Mesodermal cell (in vitro differentiated cells): ENCODE measurements around the gene CAMK2N2.

Source experiments
- H3K27ac ChIP-seq: 2 replicates; pipeline ENCODE4 v1.7.0; 2013; ENCODE audit warnings: mild to moderate bottlenecking, low read depth, low read length, moderate library complexity; ENCODE audit not compliant: severe bottlenecking
- H3K36me3 ChIP-seq: 2 replicates; pipeline ENCODE4 v1.7.1; 2013; ENCODE audit warnings: mild to moderate bottlenecking, low read length, moderate library complexity; ENCODE audit not compliant: control insufficient read depth, insufficient read depth
- H3K4me1 ChIP-seq: one replicate; pipeline ENCODE4 v1.7.1; 2013; ENCODE audit warnings: mild to moderate bottlenecking, low read length; ENCODE audit not compliant: insufficient read depth, control insufficient read depth, poor library complexity, severe bottlenecking
- H3K4me3 ChIP-seq: 2 replicates; pipeline ENCODE4 v1.7.0; 2013; ENCODE audit warnings: low read length, control low read depth, mild to moderate bottlenecking; ENCODE audit not compliant: insufficient read depth, poor library complexity, severe bottlenecking; ENCODE audit errors: extremely low read depth
- H3K9me3 ChIP-seq: 2 replicates; pipeline ENCODE4 v1.7.1; 2013; ENCODE audit warnings: mild to moderate bottlenecking, low read length, moderate library complexity; ENCODE audit not compliant: control insufficient read depth
- WGBS, 2 experiments: methylation state at CpG; one replicate each; pipeline ENCODE4 v1.1.5; 2013; ENCODE audit warnings: missing lambda C conversion rate in 2 of 2; ENCODE audit not compliant: insufficient coverage in 2 of 2; 5-methylcytosine and 5-hydroxymethylcytosine counted together

The CAMK2N2 gene

DNA sequence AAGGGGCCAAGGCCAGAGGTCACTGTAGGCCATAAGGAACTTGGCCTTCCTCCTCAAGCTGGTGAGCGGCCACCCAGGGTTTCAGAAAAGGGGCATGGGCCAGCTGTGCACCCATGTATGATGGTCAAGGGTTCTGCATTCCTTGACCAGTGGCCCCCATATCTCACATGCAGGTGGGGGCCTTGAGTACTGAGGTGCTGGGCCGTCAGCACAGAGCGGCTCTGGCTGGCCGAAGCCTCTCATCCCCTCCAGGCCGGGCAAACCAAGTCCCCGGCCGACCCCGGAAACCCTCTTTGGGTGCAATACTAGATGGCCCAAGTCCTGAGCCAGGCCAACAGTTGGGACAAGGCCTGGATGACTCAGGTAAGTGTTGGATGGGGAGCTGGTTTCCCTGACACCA, 22.1 kb downstream of the CAMK2N2 start:
- peaks cover 22% of the 10 kb centered on the region for H3K36me3 ChIP-seq
- no peak overlapping the region for H3K4me3 ChIP-seq

GRCh38 chr3:184238246-184238818, 23.0 kb downstream of the CAMK2N2 start:
- 85 to 92% methylated on average over 11 to 12 of the region's 13 CpGs for WGBS, 2 experiments
- no peaks in the 10 kb centered on the region for H3K4me1 ChIP-seq
- peaks cover 14% of the 10 kb centered on the region for H3K36me3 ChIP-seq
- no peak overlapping the region for H3K4me3 ChIP-seq
- H3K9me3 ChIP-seq: no peaks in the 10 kb centered on the region
- H3K27ac ChIP-seq: no peak overlapping the region

More for the DNA sequence above, 22.1 kb downstream of the CAMK2N2 start:
- H3K4me1 ChIP-seq: no peaks in the 10 kb centered on the region
- no peak overlapping the region for H3K27ac ChIP-seq
- WGBS, 2 experiments: 87 to 92% methylated on average over 5 to 6 of the region's 8 CpGs
- no peaks in the 10 kb centered on the region for H3K9me3 ChIP-seq

GRCh38 chr3:184237807-184238206, 23.5 kb downstream of the CAMK2N2 start:
- Histone ChIP-seq H3K9me3 (no peaks in the 10 kb centered on the region), H3K36me3 (peaks cover 9% of the 10 kb centered on the region), H3K4me3 (no peak overlapping the region), H3K27ac (no peak overlapping the region), H3K4me1 (no peaks in the 10 kb centered on the region)
- 89 to 100% methylated on average over 1 of the region's 1 CpG for WGBS, 2 experiments

DNA sequence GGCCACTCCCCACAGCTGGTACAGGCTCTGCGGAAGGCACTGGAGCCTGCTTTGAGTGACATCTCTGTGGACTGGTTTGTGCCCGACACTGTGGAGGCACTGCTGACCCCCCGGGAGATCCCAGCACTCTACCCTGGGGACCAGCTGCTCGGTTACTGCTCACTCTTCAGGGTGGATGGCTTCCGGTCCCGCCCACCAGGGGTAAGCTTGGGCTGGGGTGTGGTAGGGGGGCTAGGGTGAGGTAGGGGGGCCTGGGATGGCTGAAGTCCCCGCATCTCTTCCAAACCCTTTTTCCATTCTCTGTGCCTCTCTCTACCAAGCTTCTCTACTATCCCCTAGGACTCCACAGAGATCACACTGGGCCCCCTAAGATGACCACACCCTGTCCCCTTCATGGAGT, 24.1 kb downstream of the CAMK2N2 start:
- Histone ChIP-seq H3K4me1 (no peaks in the 10 kb centered on the region), H3K4me3 (no peak overlapping the region), H3K36me3 (peaks cover 3% of the 10 kb centered on the region), H3K27ac (no peak overlapping the region), H3K9me3 (no peaks in the 10 kb centered on the region)
- WGBS, 2 experiments: 97 to 100% methylated on average over 3 of the region's 7 CpGs

DNA sequence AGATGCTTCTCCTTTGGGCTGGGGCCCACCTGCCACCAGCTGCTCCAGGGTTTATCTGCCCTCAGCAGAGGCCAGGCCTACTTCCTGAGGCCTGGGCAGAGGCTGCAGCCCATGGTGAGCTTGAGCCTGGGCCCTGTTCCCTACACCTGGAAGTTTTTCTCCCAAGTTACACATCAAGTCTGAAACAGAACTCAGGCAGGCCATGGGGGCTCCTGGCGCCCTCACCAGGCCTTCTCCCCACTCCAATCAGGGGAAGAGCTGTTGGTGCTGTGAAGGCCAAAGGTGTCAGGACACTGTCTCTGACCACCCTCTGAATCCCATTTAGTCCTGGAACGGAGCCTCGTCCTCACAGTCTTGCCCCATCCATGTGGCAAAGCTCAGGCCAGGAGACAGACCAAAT, 24.7 kb downstream of the CAMK2N2 start:
- H3K9me3 ChIP-seq: no peaks in the 10 kb centered on the region
- WGBS, 2 experiments: 67 to 78% methylated on average over 2 to 3 of the region's 3 CpGs
- H3K36me3 ChIP-seq: no peaks in the 10 kb centered on the region
- H3K4me3 ChIP-seq: no peak overlapping the region
- no peaks in the 10 kb centered on the region for H3K4me1 ChIP-seq
- no peak overlapping the region for H3K27ac ChIP-seq

DNA sequence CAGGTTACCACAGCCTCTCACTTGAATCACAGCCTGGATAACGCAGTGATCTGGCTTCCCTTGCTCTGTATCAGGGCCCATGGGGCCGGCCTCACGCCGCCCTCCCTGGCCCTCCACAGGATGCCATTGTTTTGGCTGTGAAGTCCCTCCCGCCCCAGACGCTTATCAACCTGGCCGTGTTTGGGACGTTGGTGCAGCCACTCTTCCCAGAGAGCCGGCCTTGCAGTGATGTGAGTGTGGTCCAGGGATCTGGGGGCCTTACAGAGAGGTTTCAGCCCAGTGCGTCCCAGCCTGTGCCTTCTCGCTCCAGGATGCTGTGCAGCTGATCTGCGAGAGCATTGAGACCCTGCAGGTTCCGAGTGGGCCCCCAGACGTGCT, 25.3 kb downstream of the CAMK2N2 start:
- Histone ChIP-seq H3K9me3 (no peaks in the 10 kb centered on the region), H3K36me3 (no peaks in the 10 kb centered on the region), H3K4me3 (no peak overlapping the region), H3K4me1 (no peaks in the 10 kb centered on the region), H3K27ac (no peak overlapping the region)
- whole genome bisulfite sequencing, 2 experiments: 51% methylated on average over 12 to 14 of the region's 14 CpGs

DNA sequence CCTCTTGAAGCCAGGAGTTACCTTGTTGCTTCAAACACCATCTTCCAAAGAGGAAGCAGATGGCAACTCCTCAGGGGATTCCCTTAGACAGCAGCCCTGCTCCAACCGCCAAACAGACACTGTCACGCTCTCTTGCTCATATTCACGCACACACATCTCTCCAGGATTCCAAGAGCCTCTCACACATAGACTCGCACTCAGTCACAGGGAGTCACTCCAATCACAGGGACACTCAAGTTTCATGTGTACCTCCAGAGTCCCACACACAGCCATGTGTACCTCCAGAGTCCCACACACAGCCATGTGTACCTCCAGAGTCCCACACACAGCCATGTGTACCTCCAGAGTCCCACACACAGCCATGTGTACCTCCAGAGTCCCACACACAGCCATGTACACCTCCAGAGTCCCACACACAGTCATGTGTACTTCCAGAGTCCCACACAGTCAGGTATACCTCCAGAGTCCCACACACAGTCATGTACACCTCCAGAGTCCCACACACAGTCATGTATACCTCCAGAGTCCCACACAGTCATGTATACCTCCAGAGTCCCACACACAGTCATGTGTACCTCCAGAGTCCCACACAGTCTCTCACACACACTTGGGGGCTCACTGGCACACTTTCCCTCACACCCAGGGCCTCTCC, 25.8 kb downstream of the CAMK2N2 start:
- H3K36me3 ChIP-seq: no peaks in the 10 kb centered on the region
- WGBS, 2 experiments: 94 to 100% methylated on average over 1 to 3 of the region's 4 CpGs
- no peak overlapping the region for H3K4me3 ChIP-seq
- no peaks in the 10 kb centered on the region for H3K4me1 ChIP-seq
- H3K27ac ChIP-seq: no peak overlapping the region
- no peaks in the 10 kb centered on the region for H3K9me3 ChIP-seq

DNA sequence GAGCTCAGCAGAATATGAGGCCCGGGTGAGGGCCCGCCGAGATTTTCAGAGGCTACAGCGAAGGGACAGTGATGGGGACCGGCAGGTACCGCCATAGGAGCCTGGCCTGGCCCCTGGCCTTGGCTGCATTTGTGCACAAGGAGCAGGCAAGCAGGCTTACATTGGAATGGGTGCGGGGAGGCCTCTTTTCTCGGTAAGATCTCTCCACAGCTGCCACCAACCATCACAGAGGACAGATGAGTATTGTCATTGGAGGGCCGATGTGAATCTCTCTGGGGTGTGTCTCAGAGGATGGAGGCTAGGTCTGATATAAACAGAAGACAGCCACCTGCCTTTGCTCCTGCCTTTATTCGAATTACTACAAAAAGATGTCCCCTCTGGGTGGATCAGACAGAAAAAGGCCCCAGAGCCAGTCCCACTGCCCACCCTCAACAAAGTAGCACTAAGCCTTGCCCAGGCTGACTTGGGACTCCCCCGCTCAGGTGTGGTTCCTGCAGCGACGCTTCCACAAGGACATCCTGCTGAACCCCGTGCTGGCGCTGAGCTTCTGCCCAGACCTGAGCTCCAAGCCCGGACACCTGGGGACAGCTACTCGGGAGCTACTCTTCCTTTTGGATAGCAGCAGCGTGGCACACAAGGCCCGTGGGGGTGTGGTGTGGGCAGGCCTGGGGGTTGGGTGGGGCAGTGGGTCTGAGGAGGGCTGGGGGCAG, 26.5 kb downstream of the CAMK2N2 start:
- no peak overlapping the region for H3K4me3 ChIP-seq
- WGBS, 2 experiments: 87 to 92% methylated on average over 14 of the region's 19 CpGs
- peaks cover under 1% of the 10 kb centered on the region for H3K4me1 ChIP-seq
- H3K36me3 ChIP-seq: no peaks in the 10 kb centered on the region
- no peaks in the 10 kb centered on the region for H3K9me3 ChIP-seq
- H3K27ac ChIP-seq: no peak overlapping the region

DNA sequence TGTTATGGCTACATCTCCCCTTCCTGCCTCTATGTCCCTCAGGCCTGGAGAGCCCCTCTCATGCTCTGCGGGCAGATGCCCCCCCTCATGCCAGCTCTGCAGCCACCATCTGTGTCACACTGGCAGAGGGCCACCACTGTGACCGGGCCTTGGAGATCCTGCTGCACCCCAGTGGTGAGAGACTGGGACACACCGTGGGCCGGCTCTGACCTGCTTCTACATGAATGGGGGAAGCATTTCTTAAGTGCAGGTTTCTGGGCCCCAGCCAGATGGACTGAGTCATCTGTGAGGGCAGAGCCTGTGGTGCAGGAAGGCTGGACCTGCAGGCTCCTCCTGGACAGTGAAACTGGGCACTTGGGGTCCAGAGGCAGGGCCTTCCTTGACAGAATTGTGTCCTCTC, 27.1 kb downstream of the CAMK2N2 start:
- no peak overlapping the region for H3K4me3 ChIP-seq
- no peaks in the 10 kb centered on the region for H3K36me3 ChIP-seq
- H3K27ac ChIP-seq: no peak overlapping the region
- H3K4me1 ChIP-seq: peaks cover 5% of the 10 kb centered on the region
- WGBS, 2 experiments: 42% methylated on average over 3 of the region's 4 CpGs; no CpG with 5 or more reads in 1 of the 2 experiments
- no peaks in the 10 kb centered on the region for H3K9me3 ChIP-seq

GRCh38 chr3:184233127-184233843, 28.1 kb downstream of the CAMK2N2 start:
- H3K27ac ChIP-seq: no peak overlapping the region
- WGBS, 2 experiments: 86 to 93% methylated on average over 14 to 23 of the region's 23 CpGs

More at GRCh38 chr3:184233127-184233843, 28.1 kb downstream of the CAMK2N2 start:
- no peak overlapping the region for H3K4me3 ChIP-seq
- H3K36me3 ChIP-seq: no peaks in the 10 kb centered on the region
- H3K9me3 ChIP-seq: no peaks in the 10 kb centered on the region
- peaks cover 5% of the 10 kb centered on the region for H3K4me1 ChIP-seq
